Calu3 (cell line): ENCODE measurements around the gene ALG14. TPM values are rescaled to one million over a fixed set of nuclear protein-coding genes. Genes with fewer than 3 reads are reported as not detected.

ENCODE experiments used
- BruUV-seq: library from RNA; stranded (reverse); fragments of 400-500 nt; replicated peaks from 2 replicates; lab custom pipeline; 2021; lab: Mats Ljungman, UMichigan
- CTCF ChIA-PET: fragments of 300-600 bp; sonication (Branson Sonifier 250); formaldehyde crosslinking; loops from one replicate; lab custom pipeline; 2022; ENCODE audit warnings: antibody characterized with exemption; lab: Charles Lee
- DNase-seq: peaks from one replicate; pipeline ENCODE4 v3.0.0; 2022
- H3K27ac Mint-ChIP-seq: one replicate; pipeline ENCODE4 v1.8.0; 2022; ENCODE audit warnings: mixed read lengths; ENCODE audit not compliant: unreplicated experiment
- H3K27me3 Mint-ChIP-seq: one replicate; pipeline ENCODE4 v1.8.0; 2022; ENCODE audit warnings: mixed read lengths; ENCODE audit not compliant: unreplicated experiment
- H3K36me3 Mint-ChIP-seq: one replicate; pipeline ENCODE4 v1.8.0; 2022; ENCODE audit warnings: mild to moderate bottlenecking, moderate library complexity, mixed read lengths; ENCODE audit not compliant: insufficient read depth, unreplicated experiment
- H3K4me1 Mint-ChIP-seq: one replicate; pipeline ENCODE4 v1.8.0; 2022; ENCODE audit warnings: mild to moderate bottlenecking, low read depth, mixed read lengths; ENCODE audit not compliant: unreplicated experiment
- H3K4me3 Mint-ChIP-seq: one replicate; pipeline ENCODE4 v1.8.0; 2022; ENCODE audit warnings: mild to moderate bottlenecking, low read depth, moderate library complexity, mixed read lengths; ENCODE audit not compliant: unreplicated experiment
- H3K9me3 Mint-ChIP-seq: one replicate; pipeline ENCODE4 v1.8.0; 2022; ENCODE audit warnings: low read depth, mixed read lengths; ENCODE audit not compliant: unreplicated experiment
- CTCF ChIP-seq: fragments of 200-600 bp; IDR thresholded peaks from one replicate; pipeline ENCODE4 v1.8.0; 2022; ENCODE audit warnings: antibody characterized with exemption; ENCODE audit not compliant: unreplicated experiment
- intact Hi-C: fragments of 100-400 bp; cut with micrococcal nuclease; formaldehyde crosslinking; loops from one replicate; pipeline ENCODE4 v1.10.0; 2022; ENCODE audit not compliant: unreplicated experiment
- total RNA-seq: library from RNA; stranded (reverse); gene quantifications from 2 replicates; pipeline ENCODE4 v1.2.3, GENCODE V29; 2022

The ALG14 gene
- total RNA-seq, 1 experiment from 2014 or later: 5.8 TPM

GRCh38 chr1:95080879-95081278 lies 8.1 kb upstream of the ALG14 start:
- H3K9me3 Mint-ChIP-seq: no peaks in the 10 kb centered on the region
- CTCF ChIA-PET: no interaction called here
- H3K4me1 Mint-ChIP-seq: peaks cover 10% of the 10 kb centered on the region
- no peaks in the 10 kb centered on the region for H3K27me3 Mint-ChIP-seq
- H3K36me3 Mint-ChIP-seq: no peaks in the 10 kb centered on the region
- no TSS peak for BruUV-seq
- no peak for TF ChIP-seq CTCF
- H3K4me3 Mint-ChIP-seq: no peak overlapping the region
- intact Hi-C loops: loop anchor here (5.0 to 10.0 kb wide), 2 partner anchors 36 to 64 kb away; partner anchors contain the start of gene TLCD4
- no peak overlapping the region for H3K27ac Mint-ChIP-seq
- no peak for DNase-seq

GRCh38 chr1:95080446-95080845 lies 7.7 kb upstream of the ALG14 start:
- no TSS peak for BruUV-seq
- intact Hi-C loops: loop anchor here (5.0 to 10.0 kb wide), 2 partner anchors 37 to 64 kb away; partner anchors contain the start of gene TLCD4
- no peak for DNase-seq
- Mint-ChIP-seq H3K9me3 (no peaks in the 10 kb centered on the region), H3K36me3 (no peaks in the 10 kb centered on the region), H3K4me3 (no peak overlapping the region), H3K4me1 (peaks cover 10% of the 10 kb centered on the region), H3K27ac (no peak overlapping the region), H3K27me3 (no peaks in the 10 kb centered on the region)
- CTCF ChIA-PET: no interaction called here
- no peak for TF ChIP-seq CTCF

- CTCF ChIA-PET: interaction anchor here (0.6 kb wide), 1 partner anchor 832 kb away, joined by 3 read pairs; no protein-coding TSS in a partner anchor
- H3K4me3 Mint-ChIP-seq: no peak overlapping the region
These were observed 3.3 kb upstream of the ALG14 start for GRCh38 chr1:95076034-95076433.

GRCh38 chr1:95073446-95073845 lies 695 bp upstream of the ALG14 start:
- peak overlapping the region; percentile 96 for H3K4me3 Mint-ChIP-seq
- TF ChIP-seq CTCF: no peak
- peaks cover 32% of the 10 kb centered on the region for H3K4me1 Mint-ChIP-seq
- peak overlapping the region; percentile 87 for H3K27ac Mint-ChIP-seq
- DNase-seq: no peak
- no peaks in the 10 kb centered on the region for H3K27me3 Mint-ChIP-seq
- CTCF ChIA-PET: interaction anchor here (0.5 to 1.5 kb wide), 7 partner anchors 10 to 184 kb away, joined by 3 to 14 read pairs (median 4); partner anchors contain the start of gene RWDD3
- BruUV-seq: no TSS peak
- H3K36me3 Mint-ChIP-seq: peaks cover 16% of the 10 kb centered on the region
- intact Hi-C loops: loop anchor here (5.0 kb wide), 1 partner anchor 159 kb away; the partner anchor contains the start of gene RWDD3
- H3K9me3 Mint-ChIP-seq: no peaks in the 10 kb centered on the region

More at GRCh38 chr1:95076034-95076433, 3.3 kb upstream of the ALG14 start:
- no TSS peak for BruUV-seq
- intact Hi-C loops: no loop called here
- TF ChIP-seq CTCF: no peak
- no peak for DNase-seq
- H3K27ac Mint-ChIP-seq: no peak overlapping the region
- no peaks in the 10 kb centered on the region for H3K9me3 Mint-ChIP-seq
- peaks cover 16% of the 10 kb centered on the region for H3K36me3 Mint-ChIP-seq
- H3K27me3 Mint-ChIP-seq: no peaks in the 10 kb centered on the region
- peaks cover 11% of the 10 kb centered on the region for H3K4me1 Mint-ChIP-seq
